ENCODE measurements around the gene IGF2BP3. TPM values are rescaled to one million over a fixed set of nuclear protein-coding genes. Genes with fewer than 3 reads are reported as not detected.

Gene IGF2BP3
- polyA plus RNA-seq, 4 donors: 0.75 to 66.3 TPM; not detected in 2

DNA sequence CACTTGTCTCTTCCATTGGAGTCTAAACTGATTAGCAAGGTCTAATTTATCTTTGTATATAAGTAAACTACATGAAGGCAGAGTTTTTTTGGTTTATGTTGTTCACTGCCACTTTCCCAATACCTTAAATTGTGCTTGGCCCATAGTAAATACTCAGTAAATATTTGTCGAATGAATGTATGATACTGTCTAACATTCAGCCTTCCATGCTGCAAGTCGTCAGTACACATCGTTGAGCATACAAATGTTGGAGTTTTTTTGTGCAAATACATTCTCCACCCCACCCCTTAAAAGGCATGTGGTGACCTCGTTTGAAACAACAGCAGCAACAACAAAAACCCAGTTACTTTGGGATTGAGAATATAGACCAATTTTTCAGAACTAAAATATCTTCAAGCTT lies 17.4 kb upstream of the IGF2BP3 start:
- FAIRE-seq (no peak), DNase-seq (no peak)
- H3K4me1 ChIP-seq (ENCODE audit: control insufficient read depth in 3 of 3, insufficient read depth in 2 of 3, low read depth in 1 of 3, low read length in 2 of 3): no peaks in the 10 kb centered on the region
- H3K27ac ChIP-seq (ENCODE audit: low read depth in 1 of 3, low read length in 2 of 3): no peak overlapping the region
- 45 to 56% (median 51%) methylated on average over 4 of the region's 4 CpGs for WGBS, 3 donors
- H3K9me3 ChIP-seq (ENCODE audit: control insufficient read depth in 2 of 2, insufficient read depth in 1 of 2, low read depth in 1 of 2, low read length in 1 of 2): no peaks in the 10 kb centered on the region
- H3K4me3 ChIP-seq (ENCODE audit: low read depth in 1 of 3, low read length in 3 of 3): no peak overlapping the region
- peaks cover 0 to 4% (median 0%) of the 10 kb centered on the region in 3 donors for H3K36me3 ChIP-seq (ENCODE audit: control insufficient read depth in 3 of 3, insufficient read depth in 2 of 3, low read depth in 1 of 3, low read length in 3 of 3)
- H3K27me3 ChIP-seq (ENCODE audit: control insufficient read depth in 3 of 3, insufficient read depth in 3 of 3, low read length in 3 of 3): no peaks in the 10 kb centered on the region

DNA sequence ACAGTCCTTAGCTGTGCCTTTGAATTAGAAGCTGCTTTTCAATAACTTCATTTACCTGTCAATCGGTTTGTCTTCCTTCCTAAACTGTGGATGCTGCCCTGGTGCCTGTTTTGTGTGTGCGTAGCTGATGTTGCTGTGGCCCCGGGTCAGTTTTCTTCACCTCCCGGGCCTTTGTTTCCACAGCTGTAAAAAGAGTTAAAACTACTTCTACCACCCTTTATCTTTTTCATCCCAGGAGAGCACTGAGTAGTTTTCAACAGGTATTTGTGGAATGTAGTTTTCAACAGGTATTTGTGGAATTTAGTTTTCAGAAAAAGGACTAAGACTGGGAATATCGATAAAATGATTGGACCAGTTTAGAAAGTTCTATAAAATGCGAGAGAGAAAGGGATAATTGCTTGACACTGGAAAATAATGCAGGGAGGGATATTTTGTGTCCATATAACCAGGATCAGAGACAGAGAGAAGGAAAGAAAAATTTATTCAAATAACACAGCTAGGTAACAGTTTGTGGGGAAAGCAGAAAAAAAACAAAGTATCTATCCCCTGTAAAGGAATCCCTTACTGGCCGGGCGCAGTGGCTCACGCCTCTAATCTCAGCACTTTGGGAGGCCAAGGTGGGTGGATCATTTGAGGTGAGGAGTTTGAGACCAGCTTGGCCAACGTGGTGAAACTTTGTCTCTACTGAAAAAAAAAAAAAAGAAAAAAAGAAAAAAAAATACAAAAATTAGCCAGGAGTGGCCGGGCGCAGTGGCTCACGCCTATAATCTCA lies 15.9 kb upstream of the IGF2BP3 start:
- H3K4me3 ChIP-seq (ENCODE audit: low read depth in 1 of 3, low read length in 3 of 3): no peak overlapping the region
- no peak overlapping the region for H3K27ac ChIP-seq (ENCODE audit: low read depth in 1 of 3, low read length in 2 of 3)
- FAIRE-seq: no peak
- 78 to 85% (median 80%) methylated on average over 13 of the region's 13 CpGs for WGBS, 3 donors
- no peaks in the 10 kb centered on the region for H3K27me3 ChIP-seq (ENCODE audit: control insufficient read depth in 3 of 3, insufficient read depth in 3 of 3, low read length in 3 of 3)
- H3K36me3 ChIP-seq (ENCODE audit: control insufficient read depth in 3 of 3, insufficient read depth in 2 of 3, low read depth in 1 of 3, low read length in 3 of 3): no peaks in the 10 kb centered on the region
- no peak for DNase-seq
- H3K9me3 ChIP-seq (ENCODE audit: control insufficient read depth in 2 of 2, insufficient read depth in 1 of 2, low read depth in 1 of 2, low read length in 1 of 2): no peaks in the 10 kb centered on the region
- no peaks in the 10 kb centered on the region for H3K4me1 ChIP-seq (ENCODE audit: control insufficient read depth in 3 of 3, insufficient read depth in 2 of 3, low read depth in 1 of 3, low read length in 2 of 3)

DNA sequence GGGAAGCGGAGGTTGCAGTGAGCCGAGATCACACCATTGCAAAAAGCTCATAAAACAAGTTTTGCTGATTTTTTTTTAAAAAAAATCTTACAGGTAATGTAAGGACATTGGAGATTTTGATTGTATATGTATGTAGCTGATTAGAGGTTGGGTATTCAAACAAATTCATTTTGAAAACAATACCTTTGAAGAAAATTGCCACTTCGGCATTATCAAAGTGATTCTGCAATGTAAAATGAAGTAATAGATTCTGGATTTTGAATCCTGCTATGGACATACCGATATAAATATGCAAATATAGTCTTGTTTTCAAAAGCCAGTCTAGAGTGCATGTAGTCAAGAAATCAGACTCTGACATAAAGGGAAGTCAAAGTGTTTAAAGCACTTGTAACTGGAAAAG lies 12.4 kb upstream of the IGF2BP3 start:
- H3K36me3 ChIP-seq (ENCODE audit: control insufficient read depth in 3 of 3, insufficient read depth in 2 of 3, low read depth in 1 of 3, low read length in 3 of 3): no peaks in the 10 kb centered on the region
- FAIRE-seq (no peak), DNase-seq (no peak)
- no peaks in the 10 kb centered on the region for H3K9me3 ChIP-seq (ENCODE audit: control insufficient read depth in 2 of 2, insufficient read depth in 1 of 2, low read depth in 1 of 2, low read length in 1 of 2)
- no peaks in the 10 kb centered on the region for H3K4me1 ChIP-seq (ENCODE audit: control insufficient read depth in 3 of 3, insufficient read depth in 2 of 3, low read depth in 1 of 3, low read length in 2 of 3)
- peaks cover 0 to 5% (median 2%) of the 10 kb centered on the region in 3 donors for H3K27me3 ChIP-seq (ENCODE audit: control insufficient read depth in 3 of 3, insufficient read depth in 3 of 3, low read length in 3 of 3)
- H3K4me3 ChIP-seq (ENCODE audit: low read depth in 1 of 3, low read length in 3 of 3): no peak overlapping the region
- no peak overlapping the region for H3K27ac ChIP-seq (ENCODE audit: low read depth in 1 of 3, low read length in 2 of 3)
- whole genome bisulfite sequencing, 3 donors: 86 to 93% (median 86%) methylated on average over 4 of the region's 4 CpGs

DNA sequence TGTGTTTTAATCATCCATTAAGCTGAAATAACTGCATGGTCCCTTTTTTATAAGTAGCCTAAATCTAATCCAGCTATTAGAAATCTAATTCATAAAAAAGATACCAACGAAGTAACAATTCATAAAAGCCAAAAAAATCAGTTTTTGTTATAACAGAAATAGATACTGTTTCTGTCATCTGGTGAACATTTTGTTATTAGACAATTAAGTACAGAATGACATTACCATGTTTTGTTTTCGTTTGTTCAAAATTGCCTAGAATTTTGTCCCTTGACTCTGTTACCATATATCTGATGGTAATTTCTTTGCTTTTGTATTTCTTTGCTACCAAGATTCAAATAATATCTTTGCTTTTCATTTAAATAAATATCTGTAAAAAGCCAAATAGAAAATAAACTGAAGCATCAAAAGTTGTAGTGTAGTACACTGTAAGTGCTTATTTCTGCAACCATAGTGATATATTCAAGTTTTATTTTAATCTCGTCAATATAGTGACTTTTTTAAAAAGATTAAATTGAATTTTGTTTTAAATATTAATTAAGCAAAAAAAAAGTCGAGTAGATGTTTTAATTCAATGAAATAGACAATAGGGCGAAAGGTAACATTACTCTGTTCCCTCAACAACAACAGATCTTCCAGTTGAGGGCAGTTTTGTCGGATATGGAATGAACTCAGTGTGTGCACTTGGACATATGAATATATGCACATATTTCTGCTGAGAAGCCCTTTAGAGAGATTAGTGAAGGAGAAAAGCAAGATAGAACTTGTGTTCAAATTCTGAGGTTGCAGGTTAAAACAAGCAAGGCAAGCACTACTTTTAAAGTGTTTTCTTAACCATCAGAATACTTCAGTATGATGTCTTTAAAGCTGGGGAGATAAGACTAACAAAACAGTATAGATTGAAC lies 7.9 kb upstream of the IGF2BP3 start:
- Histone ChIP-seq H3K27me3 (ENCODE audit: control insufficient read depth in 3 of 3, insufficient read depth in 3 of 3, low read length in 3 of 3) (peaks cover 0 to 22% (median 5%) of the 10 kb centered on the region in 3 donors), H3K4me3 (ENCODE audit: low read depth in 1 of 3, low read length in 3 of 3) (no peak overlapping the region), H3K9me3 (ENCODE audit: control insufficient read depth in 2 of 2, insufficient read depth in 1 of 2, low read depth in 1 of 2, low read length in 1 of 2) (no peaks in the 10 kb centered on the region), H3K4me1 (ENCODE audit: control insufficient read depth in 3 of 3, insufficient read depth in 2 of 3, low read depth in 1 of 3, low read length in 2 of 3) (peaks cover 0 to 3% (median 3%) of the 10 kb centered on the region in 3 donors), H3K36me3 (ENCODE audit: control insufficient read depth in 3 of 3, insufficient read depth in 2 of 3, low read depth in 1 of 3, low read length in 3 of 3) (no peaks in the 10 kb centered on the region), H3K27ac (ENCODE audit: low read depth in 1 of 3, low read length in 2 of 3) (no peak overlapping the region)
- peak; percentile 41 for FAIRE-seq
- 66 to 83% (median 69%) methylated on average over 6 of the region's 6 CpGs for WGBS, 3 donors
- DNase-seq: no peak

DNA sequence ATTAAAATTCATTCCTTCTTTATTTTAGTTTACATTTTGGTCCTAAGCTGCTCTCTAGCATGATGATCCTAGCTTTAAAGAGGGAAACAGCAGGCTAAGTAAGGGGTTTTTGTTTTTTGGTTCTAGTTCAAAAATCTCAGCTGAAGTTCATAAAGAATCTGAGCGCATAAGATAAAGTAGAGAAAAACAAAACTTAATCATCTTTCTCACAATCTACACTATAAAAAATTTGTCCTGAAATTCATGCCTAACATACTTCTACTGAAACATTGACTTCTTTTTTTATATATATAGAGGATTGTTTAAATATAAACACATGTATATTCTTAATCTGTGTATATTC lies 6.8 kb upstream of the IGF2BP3 start:
- no peak overlapping the region for H3K27ac ChIP-seq (ENCODE audit: low read depth in 1 of 3, low read length in 2 of 3)
- no peaks in the 10 kb centered on the region for H3K9me3 ChIP-seq (ENCODE audit: control insufficient read depth in 2 of 2, insufficient read depth in 1 of 2, low read depth in 1 of 2, low read length in 1 of 2)
- no peaks in the 10 kb centered on the region for H3K36me3 ChIP-seq (ENCODE audit: control insufficient read depth in 3 of 3, insufficient read depth in 2 of 3, low read depth in 1 of 3, low read length in 3 of 3)
- no peak overlapping the region for H3K4me3 ChIP-seq (ENCODE audit: low read depth in 1 of 3, low read length in 3 of 3)
- no peak for DNase-seq
- peaks cover 0 to 23% (median 5%) of the 10 kb centered on the region in 3 donors for H3K27me3 ChIP-seq (ENCODE audit: control insufficient read depth in 3 of 3, insufficient read depth in 3 of 3, low read length in 3 of 3)
- WGBS, 3 donors: 80 to 88% (median 84%) methylated on average over 1 of the region's 1 CpG
- no peak for FAIRE-seq
- peaks cover 0 to 9% (median 3%) of the 10 kb centered on the region in 3 donors for H3K4me1 ChIP-seq (ENCODE audit: control insufficient read depth in 3 of 3, insufficient read depth in 2 of 3, low read depth in 1 of 3, low read length in 2 of 3)

DNA sequence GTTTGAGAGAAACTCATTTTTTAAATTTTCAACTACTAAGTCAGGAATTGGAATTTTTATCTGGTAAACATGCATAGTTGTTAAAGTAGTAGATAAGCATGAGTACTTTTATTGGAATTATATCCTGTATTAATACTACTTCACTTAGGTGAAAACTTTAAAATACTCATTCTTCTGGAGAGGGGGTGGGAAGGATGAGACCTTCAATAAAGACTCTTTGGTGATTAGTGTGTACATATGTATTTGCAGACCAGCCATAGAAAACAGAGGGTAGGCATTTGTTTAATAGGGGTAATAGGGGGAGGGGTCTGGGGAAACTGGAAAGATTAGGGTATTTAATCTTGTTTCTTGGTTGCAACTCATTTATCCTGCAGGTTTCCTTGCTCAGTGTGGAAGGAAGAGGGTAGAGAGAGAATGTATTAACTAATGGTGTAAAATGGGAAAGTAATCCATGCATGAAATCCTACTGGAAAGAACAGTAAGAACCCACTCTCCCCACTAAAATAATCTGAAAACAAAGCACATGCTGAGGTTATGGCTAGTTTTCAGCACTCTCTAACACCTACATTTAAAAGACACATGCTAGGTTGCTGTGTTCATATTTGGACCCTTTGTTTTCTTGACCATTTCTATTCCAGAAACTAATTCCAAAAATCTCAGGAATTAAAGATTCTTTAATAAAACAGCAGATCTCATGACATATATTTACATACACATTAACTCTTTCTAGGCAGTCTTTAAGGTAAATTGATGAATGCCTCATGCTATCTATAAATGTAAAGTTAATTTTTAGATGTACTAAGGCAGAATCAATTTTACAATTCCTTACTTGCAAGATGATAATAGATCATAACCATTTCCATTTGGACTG lies 6.2 kb upstream of the IGF2BP3 start:
- no peak overlapping the region for H3K4me3 ChIP-seq (ENCODE audit: low read depth in 1 of 3, low read length in 3 of 3)

DNA sequence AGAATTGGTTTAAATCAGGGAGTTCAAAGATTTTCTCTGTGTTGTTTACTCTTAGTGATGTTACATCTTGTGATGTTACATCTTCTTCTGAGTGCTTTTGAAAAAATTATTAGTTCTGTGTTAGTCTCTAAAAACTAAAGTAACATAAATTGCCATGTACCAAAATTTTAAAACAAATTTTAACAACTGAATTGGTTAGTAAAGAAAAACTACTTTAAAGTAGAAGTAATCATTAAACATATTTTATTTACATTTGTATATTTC lies 5.2 kb upstream of the IGF2BP3 start:
- no peak overlapping the region for H3K27ac ChIP-seq (ENCODE audit: low read depth in 1 of 3, low read length in 2 of 3)

More for the DNA sequence above, 6.2 kb upstream of the IGF2BP3 start:
- Histone ChIP-seq H3K27me3 (ENCODE audit: control insufficient read depth in 3 of 3, insufficient read depth in 3 of 3, low read length in 3 of 3) (peaks cover 0 to 25% (median 5%) of the 10 kb centered on the region in 3 donors), H3K9me3 (ENCODE audit: control insufficient read depth in 2 of 2, insufficient read depth in 1 of 2, low read depth in 1 of 2, low read length in 1 of 2) (no peaks in the 10 kb centered on the region), H3K27ac (ENCODE audit: low read depth in 1 of 3, low read length in 2 of 3) (no peak overlapping the region), H3K36me3 (ENCODE audit: control insufficient read depth in 3 of 3, insufficient read depth in 2 of 3, low read depth in 1 of 3, low read length in 3 of 3) (no peaks in the 10 kb centered on the region), H3K4me1 (ENCODE audit: control insufficient read depth in 3 of 3, insufficient read depth in 2 of 3, low read depth in 1 of 3, low read length in 2 of 3) (peaks cover 0 to 9% (median 3%) of the 10 kb centered on the region in 3 donors)
- no peak for FAIRE-seq
- DNase-seq: no peak

More for the DNA sequence above, 5.2 kb upstream of the IGF2BP3 start:
- H3K9me3 ChIP-seq (ENCODE audit: control insufficient read depth in 2 of 2, insufficient read depth in 1 of 2, low read depth in 1 of 2, low read length in 1 of 2): no peaks in the 10 kb centered on the region
- H3K27me3 ChIP-seq (ENCODE audit: control insufficient read depth in 3 of 3, insufficient read depth in 3 of 3, low read length in 3 of 3): peaks cover 0 to 27% (median 5%) of the 10 kb centered on the region in 3 donors
- FAIRE-seq (no peak), DNase-seq (no peak)
- no peaks in the 10 kb centered on the region for H3K36me3 ChIP-seq (ENCODE audit: control insufficient read depth in 3 of 3, insufficient read depth in 2 of 3, low read depth in 1 of 3, low read length in 3 of 3)
- peaks cover 4 to 10% (median 9%) of the 10 kb centered on the region in 3 donors for H3K4me1 ChIP-seq (ENCODE audit: control insufficient read depth in 3 of 3, insufficient read depth in 2 of 3, low read depth in 1 of 3, low read length in 2 of 3)
- no peak overlapping the region for H3K4me3 ChIP-seq (ENCODE audit: low read depth in 1 of 3, low read length in 3 of 3)

All from small intestine (tissue), 7 donors.